ENCODE data around the gene PSMB2. TPM values are rescaled to one million over a fixed set of nuclear protein-coding genes. Genes with fewer than 3 reads are reported as not detected.

The PSMB2 gene
- total and polyA plus RNA-seq, 2 of the 8 experiments (the other 6 are each of a cell fraction or from before 2014, with no cell fraction given): 91.4 to 101 TPM

GRCh38 chr1:35629051-35629450 lies 12.3 kb downstream of the PSMB2 start (continued):
- no peak for TF ChIP-seq CHD7 (IDR thresholded peaks at IDR 0.05; ENCODE audit: insufficient replicate concordance, low read length)
- no peak for TF ChIP-seq E2F6 (IDR thresholded peaks at IDR 0.05)
- no peak for TF ChIP-seq ZNF274 (IDR thresholded peaks at IDR 0.05; ENCODE audit: borderline replicate concordance, extremely low read depth, low read length)
- no peak for TF ChIP-seq RXRA (IDR thresholded peaks at IDR 0.05; ENCODE audit: insufficient read depth, low read depth, low read length)

Data from H1 (cell line).